ENCODE results near the gene KCTD13.
"Not testable (repeated sequence)": the region's sequence is repeated elsewhere in the genome, so short reads cannot be mapped to it uniquely, and the experiment has no call there.

The KCTD13 gene

DNA sequence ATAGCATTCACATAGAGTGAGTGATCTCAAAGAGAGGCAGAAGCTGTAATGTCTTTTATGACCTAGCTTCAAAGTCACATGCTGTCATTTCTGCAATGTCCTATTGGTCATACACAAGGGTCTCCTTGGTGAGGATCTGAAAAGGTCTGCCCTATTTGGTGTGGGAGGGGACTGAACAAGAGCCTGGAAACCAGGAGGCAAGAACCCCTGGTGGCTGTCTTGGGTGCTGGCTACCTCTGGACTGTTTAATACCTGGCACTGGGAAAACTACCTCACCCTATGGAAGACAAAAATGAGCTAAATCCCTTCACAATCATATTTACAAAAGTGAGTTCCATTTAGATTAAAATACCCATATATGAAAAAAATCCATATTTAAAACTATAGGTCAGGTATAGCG lies 9.0 kb downstream of the KCTD13 start:
- H3K27ac ChIP-seq (ENCODE audit: low read depth, low read length), result no peak overlapping the region
- H3K27me3 ChIP-seq (ENCODE audit: control insufficient read depth, insufficient read depth, low read length), result no peaks in the 10 kb centered on the region
- no peak overlapping the region for H3K4me3 ChIP-seq (ENCODE audit: low read depth, low read length)
- H3K9me3 ChIP-seq (ENCODE audit: control insufficient read depth, insufficient read depth, low read depth, low read length), result no peaks in the 10 kb centered on the region
- peaks cover 21% of the 10 kb centered on the region for H3K36me3 ChIP-seq (ENCODE audit: control insufficient read depth, insufficient read depth, low read length)
- H3K4me1 ChIP-seq (ENCODE audit: control insufficient read depth, insufficient read depth, low read length), result peaks cover 3% of the 10 kb centered on the region; the same call in 1 of the 2 replicates
- H3K9ac ChIP-seq (ENCODE audit: low read length), result no peak overlapping the region

GRCh38 chr16:29915590-29916247 lies 10.3 kb downstream of the KCTD13 start:
- H3K9ac ChIP-seq (ENCODE audit: low read length), result no peak overlapping the region
- no peaks in the 10 kb centered on the region for H3K27me3 ChIP-seq (ENCODE audit: control insufficient read depth, insufficient read depth, low read length)
- peaks cover 17% of the 10 kb centered on the region for H3K36me3 ChIP-seq (ENCODE audit: control insufficient read depth, insufficient read depth, low read length)
- no peak overlapping the region for H3K27ac ChIP-seq (ENCODE audit: low read depth, low read length)
- peaks cover 8% of the 10 kb centered on the region; the same call in 1 of the 2 replicates for H3K4me1 ChIP-seq (ENCODE audit: control insufficient read depth, insufficient read depth, low read length)
- H3K9me3 ChIP-seq (ENCODE audit: control insufficient read depth, insufficient read depth, low read depth, low read length), result no peaks in the 10 kb centered on the region
- H3K4me3 ChIP-seq (ENCODE audit: low read depth, low read length), result no peak overlapping the region

DNA sequence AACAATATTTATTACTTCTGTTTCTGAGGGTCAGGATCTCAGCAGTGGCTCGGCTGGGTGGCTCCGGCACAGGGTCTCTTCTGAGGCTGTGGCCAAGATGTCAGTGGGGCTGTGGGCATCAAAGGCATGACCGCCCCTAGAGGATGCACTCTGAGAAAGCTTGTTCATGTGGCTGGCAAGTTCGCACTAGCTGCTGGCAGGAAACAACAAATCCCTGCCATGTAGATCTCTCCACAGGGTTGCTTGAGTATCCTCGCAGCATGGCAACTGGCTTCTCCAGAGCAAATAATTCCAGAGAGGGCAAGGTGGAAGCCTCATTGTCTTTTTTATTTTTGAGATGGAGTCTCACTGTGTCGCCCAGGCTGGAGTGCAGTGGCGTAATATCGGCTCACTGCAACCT lies 12.5 kb downstream of the KCTD13 start:
- H3K9ac ChIP-seq (ENCODE audit: low read length), result no peak overlapping the region
- H3K9me3 ChIP-seq (ENCODE audit: control insufficient read depth, insufficient read depth, low read depth, low read length), result no peaks in the 10 kb centered on the region
- H3K36me3 ChIP-seq (ENCODE audit: control insufficient read depth, insufficient read depth, low read length), result peaks cover 4% of the 10 kb centered on the region; the same call in 1 of the 2 replicates
- H3K4me1 ChIP-seq (ENCODE audit: control insufficient read depth, insufficient read depth, low read length), result peaks cover 8% of the 10 kb centered on the region; the same call in 1 of the 2 replicates
- H3K27me3 ChIP-seq (ENCODE audit: control insufficient read depth, insufficient read depth, low read length), result no peaks in the 10 kb centered on the region
- no peak overlapping the region for H3K4me3 ChIP-seq (ENCODE audit: low read depth, low read length)
- H3K27ac ChIP-seq (ENCODE audit: low read depth, low read length), result no peak overlapping the region

- no peaks in the 10 kb centered on the region for H3K27me3 ChIP-seq (ENCODE audit: control insufficient read depth, insufficient read depth, low read length)
Measured at GRCh38 chr16:29912087-29912486, 13.9 kb downstream of the KCTD13 start.

DNA sequence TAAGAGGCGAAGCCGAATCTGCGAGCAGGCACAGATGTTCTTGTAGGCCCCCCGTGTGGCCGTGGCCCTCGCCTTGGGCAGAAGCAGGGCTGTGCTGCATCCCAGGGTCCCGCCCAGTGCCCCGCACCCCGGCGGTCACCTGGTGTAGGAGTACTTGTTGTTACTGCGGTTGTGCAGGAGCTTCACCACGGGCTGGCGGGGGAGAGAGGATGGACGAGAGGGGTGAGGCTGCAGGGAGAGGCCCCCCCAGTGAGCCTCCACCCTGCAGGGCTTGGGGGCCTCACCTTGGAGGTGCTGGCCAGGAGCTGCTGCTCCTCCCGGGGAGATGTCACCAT lies 14.4 kb downstream of the KCTD13 start:
- peaks cover 2% of the 10 kb centered on the region; the same call in 1 of the 2 replicates for H3K36me3 ChIP-seq (ENCODE audit: control insufficient read depth, insufficient read depth, low read length)
- H3K4me1 ChIP-seq (ENCODE audit: control insufficient read depth, insufficient read depth, low read length), result peaks cover 12% of the 10 kb centered on the region; the same call in 1 of the 2 replicates
- no peak overlapping the region for H3K27ac ChIP-seq (ENCODE audit: low read depth, low read length)
- H3K4me3 ChIP-seq (ENCODE audit: low read depth, low read length), result no peak overlapping the region
- H3K9me3 ChIP-seq (ENCODE audit: control insufficient read depth, insufficient read depth, low read depth, low read length), result no peaks in the 10 kb centered on the region
- no peaks in the 10 kb centered on the region for H3K27me3 ChIP-seq (ENCODE audit: control insufficient read depth, insufficient read depth, low read length)
- no peak overlapping the region for H3K9ac ChIP-seq (ENCODE audit: low read length)

More at GRCh38 chr16:29912087-29912486, 13.9 kb downstream of the KCTD13 start:
- Histone ChIP-seq H3K36me3 (ENCODE audit: control insufficient read depth, insufficient read depth, low read length) (no peaks in the 10 kb centered on the region), H3K9me3 (ENCODE audit: control insufficient read depth, insufficient read depth, low read depth, low read length) (no peaks in the 10 kb centered on the region), H3K27ac (ENCODE audit: low read depth, low read length) (no peak overlapping the region), H3K9ac (ENCODE audit: low read length) (no peak overlapping the region), H3K4me3 (ENCODE audit: low read depth, low read length) (no peak overlapping the region), H3K4me1 (ENCODE audit: control insufficient read depth, insufficient read depth, low read length) (peaks cover 12% of the 10 kb centered on the region; the same call in 1 of the 2 replicates)

DNA sequence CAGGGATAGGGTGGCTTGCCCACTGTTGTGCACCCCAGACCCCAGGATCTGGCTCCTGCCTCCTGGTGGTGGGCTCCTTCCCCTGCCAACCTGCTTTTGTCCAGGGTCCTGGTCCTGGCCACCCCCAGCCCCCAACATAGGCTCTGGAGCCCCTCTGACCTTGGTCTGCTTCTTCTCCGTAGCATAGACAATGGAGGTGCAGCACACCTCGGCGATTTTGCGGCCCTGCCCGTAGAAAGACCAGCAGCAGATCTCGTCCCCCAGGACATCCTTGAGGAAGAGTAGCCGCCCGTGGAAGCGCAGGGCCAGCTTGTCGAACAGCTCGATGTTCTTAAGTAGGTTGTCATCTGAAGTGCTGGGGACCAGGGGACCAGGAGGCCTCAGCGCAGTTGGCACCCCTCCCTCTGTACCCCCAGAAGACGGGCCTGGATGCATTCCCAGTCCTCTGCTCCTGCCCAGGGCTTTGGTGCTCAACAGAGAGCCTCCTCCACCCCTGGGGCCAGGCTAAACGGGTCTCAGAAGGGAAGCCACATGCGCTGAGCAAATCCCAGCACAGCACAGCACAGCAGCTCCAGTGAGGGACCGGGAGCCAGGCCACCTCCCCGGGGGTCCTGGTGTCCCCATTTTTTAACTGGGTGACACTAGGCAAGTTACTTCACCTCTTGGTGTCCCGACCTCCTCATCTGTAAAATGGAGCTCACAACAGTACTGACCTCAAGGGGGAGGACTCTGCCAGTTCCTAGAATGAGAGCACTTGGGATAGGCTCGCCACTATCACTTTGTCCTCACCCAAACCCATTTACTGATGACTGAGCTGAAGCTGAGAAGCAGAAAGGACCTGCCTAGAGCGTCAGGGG lies 15.0 kb downstream of the KCTD13 start:
- Histone ChIP-seq H3K9ac (ENCODE audit: low read length) (no peak overlapping the region), H3K4me1 (ENCODE audit: control insufficient read depth, insufficient read depth, low read length) (peaks cover 12% of the 10 kb centered on the region; the same call in 1 of the 2 replicates), H3K27ac (ENCODE audit: low read depth, low read length) (no peak overlapping the region), H3K9me3 (ENCODE audit: control insufficient read depth, insufficient read depth, low read depth, low read length) (no peaks in the 10 kb centered on the region), H3K27me3 (ENCODE audit: control insufficient read depth, insufficient read depth, low read length) (no peaks in the 10 kb centered on the region), H3K4me3 (ENCODE audit: low read depth, low read length) (no peak overlapping the region), H3K36me3 (ENCODE audit: control insufficient read depth, insufficient read depth, low read length) (peaks cover 5% of the 10 kb centered on the region; the same call in 1 of the 2 replicates)

GRCh38 chr16:29909851-29910250 lies 16.2 kb downstream of the KCTD13 start:
- peaks cover 10% of the 10 kb centered on the region for H3K36me3 ChIP-seq (ENCODE audit: control insufficient read depth, insufficient read depth, low read length)
- H3K4me1 ChIP-seq (ENCODE audit: control insufficient read depth, insufficient read depth, low read length), result peaks cover 12% of the 10 kb centered on the region; the same call in 1 of the 2 replicates
- not testable (repeated sequence) for H3K9ac ChIP-seq (ENCODE audit: low read length); H3K9me3 ChIP-seq (ENCODE audit: control insufficient read depth, insufficient read depth, low read depth, low read length); H3K27me3 ChIP-seq (ENCODE audit: control insufficient read depth, insufficient read depth, low read length); H3K4me3 ChIP-seq (ENCODE audit: low read depth, low read length); H3K27ac ChIP-seq (ENCODE audit: low read depth, low read length)

DNA sequence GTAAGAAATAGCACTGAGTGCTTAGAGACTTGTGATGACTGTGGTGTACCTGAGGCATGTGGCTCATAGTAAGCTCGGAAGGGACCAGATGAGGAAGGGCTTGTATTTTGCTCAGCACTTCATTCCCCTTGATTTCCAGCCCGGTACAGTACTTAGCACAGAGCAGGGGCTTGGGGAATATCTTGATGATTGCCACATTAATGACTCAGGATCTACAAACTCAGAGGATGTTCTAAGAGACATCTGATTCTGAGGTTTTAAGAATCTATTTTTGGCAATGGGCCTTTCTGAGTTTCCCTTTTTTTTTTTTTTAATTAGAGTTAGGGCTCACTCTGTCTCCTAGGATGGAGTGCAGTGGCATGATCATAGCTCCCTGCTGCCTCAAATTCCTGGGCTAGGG lies 16.6 kb downstream of the KCTD13 start:
- Histone ChIP-seq H3K27me3 (ENCODE audit: control insufficient read depth, insufficient read depth, low read length) (no peaks in the 10 kb centered on the region), H3K9me3 (ENCODE audit: control insufficient read depth, insufficient read depth, low read depth, low read length) (no peaks in the 10 kb centered on the region), H3K9ac (ENCODE audit: low read length) (no peak overlapping the region), H3K27ac (ENCODE audit: low read depth, low read length) (no peak overlapping the region), H3K4me3 (ENCODE audit: low read depth, low read length) (no peak overlapping the region), H3K36me3 (ENCODE audit: control insufficient read depth, insufficient read depth, low read length) (peaks cover 15% of the 10 kb centered on the region), H3K4me1 (ENCODE audit: control insufficient read depth, insufficient read depth, low read length) (peaks cover 12% of the 10 kb centered on the region; the same call in 1 of the 2 replicates)

GRCh38 chr16:29908719-29909220 lies 17.3 kb downstream of the KCTD13 start:
- peaks cover 16% of the 10 kb centered on the region for H3K36me3 ChIP-seq (ENCODE audit: control insufficient read depth, insufficient read depth, low read length)
- H3K4me1 ChIP-seq (ENCODE audit: control insufficient read depth, insufficient read depth, low read length), result peaks cover 12% of the 10 kb centered on the region; the same call in 1 of the 2 replicates
- no peak overlapping the region for H3K27ac ChIP-seq (ENCODE audit: low read depth, low read length)
- H3K4me3 ChIP-seq (ENCODE audit: low read depth, low read length), result no peak overlapping the region
- no peaks in the 10 kb centered on the region for H3K27me3 ChIP-seq (ENCODE audit: control insufficient read depth, insufficient read depth, low read length)
- H3K9me3 ChIP-seq (ENCODE audit: control insufficient read depth, insufficient read depth, low read depth, low read length), result no peaks in the 10 kb centered on the region
- H3K9ac ChIP-seq (ENCODE audit: low read length), result no peak overlapping the region

- Histone ChIP-seq H3K27me3 (ENCODE audit: control insufficient read depth, insufficient read depth, low read length) (no peaks in the 10 kb centered on the region), H3K36me3 (ENCODE audit: control insufficient read depth, insufficient read depth, low read length) (peaks cover 19% of the 10 kb centered on the region), H3K9ac (ENCODE audit: low read length) (no peak overlapping the region), H3K27ac (ENCODE audit: low read depth, low read length) (no peak overlapping the region), H3K9me3 (ENCODE audit: control insufficient read depth, insufficient read depth, low read depth, low read length) (no peaks in the 10 kb centered on the region), H3K4me3 (ENCODE audit: low read depth, low read length) (no peak overlapping the region), H3K4me1 (ENCODE audit: control insufficient read depth, insufficient read depth, low read length) (peaks cover 12% of the 10 kb centered on the region; the same call in 1 of the 2 replicates)
Measured at GRCh38 chr16:29907973-29908372, 18.1 kb downstream of the KCTD13 start.
